A549 treated with AZD9567 at 1 μM for 4 hours (cell line): ENCODE results near the gene FNBP1. TPM values are rescaled to one million over a fixed set of nuclear protein-coding genes. Genes with fewer than 3 reads are reported as not detected.

Source experiments
- total RNA-seq: library from RNA; stranded (reverse); fragments of 200-300 nt; extraction: Qiagen RNA extraction; gene quantifications from 5 replicates; pipeline ENCODE4 v1.2.3, GENCODE V29; 2022; ENCODE audit not compliant: insufficient read depth

FNBP1 gene
- total RNA-seq, result 12.9 to 15.5 TPM (median 14.2 TPM) in 5 replicates

GRCh38 chr9:130042885-130043653, at the start of gene FNBP1:
FNBP1 (minus strand) TSS chr9:130043189; CDS start chr9:130042975, 214 bp downstream.

GRCh38 chr9:130053504-130054324, 10.7 kb upstream of the FNBP1 start, which contains the start of gene GPR107:
GPR107 (plus strand) TSS chr9:130053906; CDS start chr9:130053933, 27 bp downstream.

Other genes starting within 250 kb of the FNBP1 start
- gene TOR1B, start 240.0 kb downstream of the FNBP1 start, total RNA-seq, result 21.4 to 28.2 TPM (median 25.6 TPM) in 5 replicates
- gene TOR1A, start 219.1 kb downstream of the FNBP1 start, total RNA-seq, result 58.8 to 68.0 TPM (median 64.2 TPM) in 5 replicates
- gene C9orf78, start 207.9 kb downstream of the FNBP1 start, total RNA-seq, result 48.4 to 53.9 TPM (median 51.9 TPM) in 5 replicates
- 2.2 to 7.3 TPM (median 6.9 TPM) in 5 replicates for gene USP20, start 207.7 kb downstream of the FNBP1 start, total RNA-seq
- gene GPR107, start 10.7 kb upstream of the FNBP1 start, total RNA-seq, result 24.6 to 27.8 TPM (median 27.5 TPM) in 5 replicates
- 46.9 to 49.8 TPM (median 49.5 TPM) in 5 replicates for gene NCS1, start 129.2 kb upstream of the FNBP1 start, total RNA-seq
- gene HMCN2, start 222.6 kb upstream of the FNBP1 start, total RNA-seq, result 0.01 to 2.5 TPM (median 0.06 TPM) in 5 replicates